ENCODE results near the gene ADCY7. TPM values are rescaled to one million over a fixed set of nuclear protein-coding genes. Genes with fewer than 3 reads are reported as not detected.

Gene ADCY7
- total RNA-seq, 1 donor from 2014 or later, result 17.0 TPM

- Mint-ChIP-seq H3K9me3 (ENCODE audit: low read depth) (no peaks in the 10 kb centered on the region), H3K27me3 (no peaks in the 10 kb centered on the region), H3K4me1 (ENCODE audit: low read depth) (no peaks in the 10 kb centered on the region), H3K27ac (no peak overlapping the region), H3K36me3 (ENCODE audit: insufficient read depth) (peaks cover 17% of the 10 kb centered on the region), H3K4me3 (ENCODE audit: low read depth) (no peak overlapping the region)
- TF ChIP-seq, protein P1, sequence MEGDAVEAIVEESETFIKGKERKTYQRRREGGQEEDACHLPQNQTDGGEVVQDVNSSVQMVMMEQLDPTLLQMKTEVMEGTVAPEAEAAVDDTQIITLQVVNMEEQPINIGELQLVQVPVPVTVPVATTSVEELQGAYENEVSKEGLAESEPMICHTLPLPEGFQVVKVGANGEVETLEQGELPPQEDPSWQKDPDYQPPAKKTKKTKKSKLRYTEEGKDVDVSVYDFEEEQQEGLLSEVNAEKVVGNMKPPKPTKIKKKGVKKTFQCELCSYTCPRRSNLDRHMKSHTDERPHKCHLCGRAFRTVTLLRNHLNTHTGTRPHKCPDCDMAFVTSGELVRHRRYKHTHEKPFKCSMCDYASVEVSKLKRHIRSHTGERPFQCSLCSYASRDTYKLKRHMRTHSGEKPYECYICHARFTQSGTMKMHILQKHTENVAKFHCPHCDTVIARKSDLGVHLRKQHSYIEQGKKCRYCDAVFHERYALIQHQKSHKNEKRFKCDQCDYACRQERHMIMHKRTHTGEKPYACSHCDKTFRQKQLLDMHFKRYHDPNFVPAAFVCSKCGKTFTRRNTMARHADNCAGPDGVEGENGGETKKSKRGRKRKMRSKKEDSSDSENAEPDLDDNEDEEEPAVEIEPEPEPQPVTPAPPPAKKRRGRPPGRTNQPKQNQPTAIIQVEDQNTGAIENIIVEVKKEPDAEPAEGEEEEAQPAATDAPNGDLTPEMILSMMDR (IDR thresholded peaks at IDR 0.05; ENCODE audit: unreplicated experiment), result no peak
- DNase-seq (ENCODE audit: low spot score, unreplicated experiment), result no peak
Measured at GRCh38 chr16:50324345-50324744, 58.0 kb downstream of the ADCY7 start.

DNA sequence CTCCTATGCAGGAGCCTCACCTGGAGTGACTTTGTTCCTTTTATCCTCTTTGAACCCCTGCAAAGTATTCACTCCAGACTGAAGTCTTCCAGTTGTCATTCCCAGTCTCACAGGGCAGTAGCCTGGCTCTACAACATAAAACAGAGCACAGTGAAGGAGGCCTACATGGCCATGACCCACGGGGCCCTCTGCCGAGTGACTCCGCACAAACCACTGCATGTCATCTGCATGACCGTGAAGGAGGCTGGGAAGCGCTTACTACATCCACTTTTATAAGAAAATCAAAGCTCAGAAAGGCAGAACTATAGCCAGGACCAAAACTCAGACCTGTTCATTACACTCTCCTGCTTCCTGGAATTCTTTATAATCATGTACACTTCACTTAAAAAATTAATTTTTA is 59.9 kb downstream of the ADCY7 start:
- Mint-ChIP-seq H3K4me3 (ENCODE audit: low read depth) (no peak overlapping the region), H3K36me3 (ENCODE audit: insufficient read depth) (peaks cover 12% of the 10 kb centered on the region), H3K27ac (no peak overlapping the region), H3K27me3 (no peaks in the 10 kb centered on the region), H3K4me1 (ENCODE audit: low read depth) (no peaks in the 10 kb centered on the region), H3K9me3 (ENCODE audit: low read depth) (no peaks in the 10 kb centered on the region)
- no peak for DNase-seq (ENCODE audit: low spot score, unreplicated experiment)
- TF ChIP-seq, protein P1 (IDR thresholded peaks at IDR 0.05; ENCODE audit: unreplicated experiment), result no peak

DNA sequence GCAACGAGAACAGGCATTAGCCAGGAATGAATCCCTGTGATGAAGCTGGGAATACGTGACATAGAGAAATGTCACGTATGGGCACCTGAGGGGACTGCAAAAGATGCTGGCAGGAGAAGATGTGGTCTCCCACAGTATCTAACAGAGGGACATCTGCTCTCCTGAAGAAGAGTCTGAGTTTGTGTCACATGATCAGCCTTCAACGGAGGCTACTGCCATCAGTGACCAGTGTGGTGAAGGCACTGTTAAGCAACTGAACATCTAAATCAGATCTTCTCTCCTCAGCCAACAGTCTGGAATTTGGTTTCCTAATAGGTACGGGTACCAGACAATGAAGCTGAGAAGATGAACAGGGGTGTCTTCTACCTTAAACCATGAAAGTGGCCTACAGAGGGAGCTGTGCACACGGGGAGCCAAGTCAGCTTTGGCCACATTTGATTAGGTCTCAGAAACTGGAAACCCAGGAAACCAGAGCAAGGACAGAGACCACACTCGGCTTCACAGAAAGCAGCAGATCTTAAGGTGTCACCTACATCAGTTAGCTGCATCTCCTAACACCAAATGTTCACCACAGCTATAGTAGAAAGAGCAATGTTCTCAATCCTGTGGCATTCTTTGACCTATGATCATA is 60.6 kb downstream of the ADCY7 start:
- peaks cover 13% of the 10 kb centered on the region for H3K36me3 Mint-ChIP-seq (ENCODE audit: insufficient read depth)
- H3K4me3 Mint-ChIP-seq (ENCODE audit: low read depth), result no peak overlapping the region
- no peaks in the 10 kb centered on the region for H3K27me3 Mint-ChIP-seq
- no peak overlapping the region for H3K27ac Mint-ChIP-seq
- no peaks in the 10 kb centered on the region for H3K9me3 Mint-ChIP-seq (ENCODE audit: low read depth)
- TF ChIP-seq, protein P1 (IDR thresholded peaks at IDR 0.05; ENCODE audit: unreplicated experiment), result peak; percentile 45
- peaks cover 4% of the 10 kb centered on the region for H3K4me1 Mint-ChIP-seq (ENCODE audit: low read depth)
- no peak for DNase-seq (ENCODE audit: low spot score, unreplicated experiment)

GRCh38 chr16:50329446-50330189 is 63.3 kb downstream of the ADCY7 start:
- peaks cover 8% of the 10 kb centered on the region for H3K4me1 Mint-ChIP-seq (ENCODE audit: low read depth)
- peaks cover 26% of the 10 kb centered on the region for H3K36me3 Mint-ChIP-seq (ENCODE audit: insufficient read depth)
- no peaks in the 10 kb centered on the region for H3K27me3 Mint-ChIP-seq
- no peak overlapping the region for H3K4me3 Mint-ChIP-seq (ENCODE audit: low read depth)
- TF ChIP-seq, protein P1 (IDR thresholded peaks at IDR 0.05; ENCODE audit: unreplicated experiment), result no peak
- peaks cover 3% of the 10 kb centered on the region for H3K9me3 Mint-ChIP-seq (ENCODE audit: low read depth)
- no peak for DNase-seq (ENCODE audit: low spot score, unreplicated experiment)
- H3K27ac Mint-ChIP-seq, result no peak overlapping the region

DNA sequence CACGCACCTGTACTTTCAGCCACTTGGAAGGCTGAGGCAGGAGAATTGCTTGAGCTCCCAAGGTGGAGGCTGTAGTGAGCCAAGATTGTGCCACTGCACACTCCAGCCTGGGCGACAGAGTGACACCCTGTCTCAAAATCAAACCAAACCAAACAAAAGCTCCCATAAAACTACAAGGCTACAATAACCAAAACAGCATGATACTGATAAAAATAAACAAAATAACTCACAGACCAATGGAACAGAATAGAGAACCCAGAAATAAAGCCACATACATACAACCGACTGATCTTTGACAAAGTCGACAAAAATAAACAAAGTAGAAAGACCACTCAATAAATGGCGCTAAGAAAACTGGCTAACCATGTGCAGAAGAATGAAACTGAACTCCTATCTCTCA is 65.2 kb downstream of the ADCY7 start:
- Mint-ChIP-seq H3K27me3 (no peaks in the 10 kb centered on the region), H3K9me3 (ENCODE audit: low read depth) (peaks cover 3% of the 10 kb centered on the region), H3K36me3 (ENCODE audit: insufficient read depth) (peaks cover 27% of the 10 kb centered on the region), H3K4me1 (ENCODE audit: low read depth) (peaks cover 8% of the 10 kb centered on the region), H3K4me3 (ENCODE audit: low read depth) (no peak overlapping the region), H3K27ac (no peak overlapping the region)
- DNase-seq (ENCODE audit: low spot score, unreplicated experiment), result no peak
- TF ChIP-seq, protein P1 (IDR thresholded peaks at IDR 0.05; ENCODE audit: unreplicated experiment), result no peak
